NCI-H2227 (cell line): Measurements from ENCODE around the gene BICC1.

Experiments used
- DNase-seq: peaks from one replicate; lab custom pipeline; 2025; ENCODE audit not compliant: unreplicated experiment; lab: John Stamatoyannopoulos, UW

The BICC1 gene

GRCh38 chr10:58645416-58646146, 132.9 kb downstream of the BICC1 start:
- DNase-seq, result no peak

GRCh38 chr10:58647376-58648112, 134.9 kb downstream of the BICC1 start:
- DNase-seq, result no peak

- no peak for DNase-seq
Observed at GRCh38 chr10:58648131-58648530, 135.5 kb downstream of the BICC1 start.

GRCh38 chr10:58651040-58651439, 138.4 kb downstream of the BICC1 start:
- peak; percentile 60 for DNase-seq

- DNase-seq, result no peak
Observed at GRCh38 chr10:58651742-58652141, 139.1 kb downstream of the BICC1 start.

GRCh38 chr10:58653139-58653538, 140.5 kb downstream of the BICC1 start:
- no peak for DNase-seq

- no peak for DNase-seq
Observed at GRCh38 chr10:58660575-58661255, 148.0 kb downstream of the BICC1 start.

GRCh38 chr10:58661336-58661735, 148.7 kb downstream of the BICC1 start:
- DNase-seq, result no peak

- DNase-seq, result no peak
Observed at GRCh38 chr10:58661902-58662301, 149.2 kb downstream of the BICC1 start.

- DNase-seq, result no peak
Observed at GRCh38 chr10:58662314-58662713, 149.6 kb downstream of the BICC1 start.

GRCh38 chr10:58665361-58665760, 152.7 kb downstream of the BICC1 start:
- no peak for DNase-seq

- DNase-seq, result no peak
Observed at GRCh38 chr10:58666024-58666423, 153.4 kb downstream of the BICC1 start.

- DNase-seq, result no peak
Observed at GRCh38 chr10:58667658-58668310, 155.1 kb downstream of the BICC1 start.

- no peak for DNase-seq
Observed at GRCh38 chr10:58672845-58673244, 160.2 kb downstream of the BICC1 start.

- no peak for DNase-seq
Observed at GRCh38 chr10:58674251-58674650, 161.6 kb downstream of the BICC1 start.

GRCh38 chr10:58675321-58675720, 162.6 kb downstream of the BICC1 start:
- DNase-seq, result no peak

- DNase-seq, result no peak
Observed at GRCh38 chr10:58691528-58691927, 178.9 kb downstream of the BICC1 start.

GRCh38 chr10:58693919-58694318, 181.2 kb downstream of the BICC1 start:
- DNase-seq, result no peak

- DNase-seq, result no peak
Observed at GRCh38 chr10:58695022-58695421, 182.3 kb downstream of the BICC1 start.

GRCh38 chr10:58696736-58697135, 184.1 kb downstream of the BICC1 start:
- DNase-seq, result no peak

- DNase-seq, result no peak
Observed at GRCh38 chr10:58697691-58698090, 185.0 kb downstream of the BICC1 start.
